Activated CD8-positive, alpha-beta memory T cell treated with anti-CD3 and anti-CD28 coated beads, Interleukin-2, amount 50 U/mL, for 4 hours (primary cell): Measurements from ENCODE around the gene ETFA.

Experiments
- DNase-seq: peaks from one replicate; pipeline ENCODE4 v3.0.0-alpha.2; 2020

ETFA gene

GRCh38 chr15:76311100-76311953, at the start of gene ETFA:
Gene ETFA (minus strand): TSS chr15:76311469. CDS start chr15:76311388, 81 bp downstream.
- DNase-seq = peak; percentile 90

- DNase-seq = no peak
Measured at GRCh38 chr15:76360416-76360815, 49.1 kb upstream of the ETFA start.

GRCh38 chr15:76359152-76359551, 47.9 kb upstream of the ETFA start:
- DNase-seq = no peak

GRCh38 chr15:76358453-76358852, 47.2 kb upstream of the ETFA start:
- no peak for DNase-seq

- DNase-seq = no peak
Measured at GRCh38 chr15:76354823-76355440, 43.7 kb upstream of the ETFA start.

GRCh38 chr15:76353903-76354302, 42.6 kb upstream of the ETFA start:
- DNase-seq = no peak

GRCh38 chr15:76353023-76353577, 41.8 kb upstream of the ETFA start:
- no peak for DNase-seq

GRCh38 chr15:76349301-76350070, 38.2 kb upstream of the ETFA start:
- DNase-seq = no peak

GRCh38 chr15:76347482-76348055, 36.3 kb upstream of the ETFA start:
- DNase-seq = no peak

- DNase-seq = no peak
Measured at GRCh38 chr15:76346669-76347481, 35.6 kb upstream of the ETFA start.

- DNase-seq = no peak
Measured at GRCh38 chr15:76345880-76346668, 34.8 kb upstream of the ETFA start.

- DNase-seq = no peak
Measured at GRCh38 chr15:76345583-76345879, 34.3 kb upstream of the ETFA start.

- DNase-seq = no peak
Measured at GRCh38 chr15:76344893-76345582, 33.8 kb upstream of the ETFA start.

GRCh38 chr15:76343313-76343996, 32.2 kb upstream of the ETFA start:
- DNase-seq = no peak

GRCh38 chr15:76342382-76343201, 31.3 kb upstream of the ETFA start:
- no peak for DNase-seq

- DNase-seq = no peak
Measured at GRCh38 chr15:76342058-76342381, 30.8 kb upstream of the ETFA start.

- DNase-seq = no peak
Measured at GRCh38 chr15:76341366-76342057, 30.2 kb upstream of the ETFA start.

GRCh38 chr15:76340803-76341365, 29.6 kb upstream of the ETFA start:
- DNase-seq = peak; percentile 34
